Keratinocyte (primary cell): ENCODE results near the gene OSBPL10. TPM values are rescaled to one million over a fixed set of nuclear protein-coding genes. Genes with fewer than 3 reads are reported as not detected.

Source experiments
- DNase-seq: peaks from one replicate; pipeline ENCODE4 v3.0.0-alpha.2; 2011; ENCODE audit warnings: low read depth, missing footprints, low spot score
- FAIRE-seq: peaks from 2 replicates; lab custom pipeline; 2011; peaks lifted over from hg19 to GRCh38; lab: Jason Lieb, UNC
- H2AFZ ChIP-seq: 2 replicates; pipeline ENCODE4 v1.6.0; 2012; ENCODE audit warnings: low read length, control low read depth, inconsistent platforms; ENCODE audit not compliant: control insufficient read depth
- H3K27ac ChIP-seq: 2 replicates; pipeline ENCODE4 v1.5.1; 2011; ENCODE audit warnings: low read length; ENCODE audit not compliant: control insufficient read depth, insufficient read depth
- H3K27me3 ChIP-seq: 3 replicates; pipeline ENCODE4 v1.6.0; 2011; ENCODE audit warnings: low read length; ENCODE audit not compliant: control insufficient read depth, insufficient read depth; ENCODE audit errors: extremely low read depth
- H3K36me3 ChIP-seq, 2 experiments: 2 replicates in 1 of 2; 3 replicates in 1 of 2; pipeline ENCODE4 v1.5.1; 2011; ENCODE audit warnings: low read length in 2 of 2, mild to moderate bottlenecking in 1 of 2; ENCODE audit not compliant: control insufficient read depth in 2 of 2, insufficient read depth in 2 of 2; ENCODE audit errors: extremely low read depth in 1 of 2
- H3K4me1 ChIP-seq: 3 replicates; pipeline ENCODE4 v1.5.1; 2011; ENCODE audit warnings: low read length; ENCODE audit not compliant: control insufficient read depth, insufficient read depth; ENCODE audit errors: extremely low read depth
- H3K4me2 ChIP-seq: 3 replicates; pipeline ENCODE4 v1.6.0; 2011; ENCODE audit warnings: low read depth, low read length; ENCODE audit not compliant: control insufficient read depth, insufficient read depth; ENCODE audit errors: extremely low read depth
- H3K4me3 ChIP-seq, 3 experiments: fragments of 200-600 bp in 1 of 3; sonication (generic) in 1 of 3; 2 replicates in 2 of 3; 3 replicates in 1 of 3; pipeline ENCODE4 v1.5.1; 2011 to 2016; ENCODE audit warnings: low read length in 3 of 3, mild to moderate bottlenecking in 3 of 3, control low read depth in 2 of 3, inconsistent platforms in 1 of 3, low read depth in 1 of 3, mixed read lengths in 1 of 3, mixed run types in 1 of 3, moderate library complexity in 1 of 3; ENCODE audit not compliant: control insufficient read depth in 2 of 3, insufficient read depth in 2 of 3; ENCODE audit errors: extremely low read depth in 1 of 3
- H3K79me2 ChIP-seq: 2 replicates; pipeline ENCODE4 v1.6.0; 2012; ENCODE audit warnings: low read length; ENCODE audit not compliant: control insufficient read depth, insufficient read depth
- H3K9ac ChIP-seq: 3 replicates; pipeline ENCODE4 v1.6.0; 2011; ENCODE audit warnings: low read length; ENCODE audit not compliant: control insufficient read depth, insufficient read depth; ENCODE audit errors: extremely low read depth
- H3K9me1 ChIP-seq: 3 replicates; pipeline ENCODE4 v1.6.0; 2011; ENCODE audit warnings: low read length; ENCODE audit not compliant: control insufficient read depth, insufficient read depth; ENCODE audit errors: extremely low read depth
- H3K9me3 ChIP-seq: 2 replicates; pipeline ENCODE4 v1.5.1; 2012; ENCODE audit warnings: low read depth, low read length; ENCODE audit not compliant: control insufficient read depth
- H4K20me1 ChIP-seq: 3 replicates; pipeline ENCODE4 v1.6.0; 2011; ENCODE audit warnings: low read length; ENCODE audit not compliant: control insufficient read depth, insufficient read depth; ENCODE audit errors: extremely low read depth
- EZH2 ChIP-seq: IDR thresholded peaks from one replicate; pipeline ENCODE4 v1.6.1; 2012; ENCODE audit warnings: inconsistent platforms, mild to moderate bottlenecking, low read length, moderate library complexity
- dilution Hi-C: fragments of 300-500 bp; cut with MboI; formaldehyde crosslinking; loops from one replicate; pipeline ENCODE4 v1.7.0; 2020; ENCODE audit warnings: low sequenced_read_pairs; ENCODE audit not compliant: extremely low pct_ligation_motif_present
- polyA plus RNA-seq, 5 experiments: library from polyadenylated mRNA; depleted of rRNA in 3 of 5; stranded (reverse) in 3 of 5; stranded (forward) in 1 of 5; unstranded in 1 of 5; fragments of >200 nt; gene quantifications; 1 replicate in 1 of 5; 2 replicates in 3 of 5; 3 replicates in 1 of 5; pipeline versions ENCODE4 v1.2.1 to v1.2.3, GENCODE V29; 2011 to 2012; ENCODE audit warnings: missing spikeins in 2 of 5, low read depth in 1 of 5, low replicate concordance in 1 of 5
- TF ChIP-seq, protein P1 (sequence below), 3 experiments: IDR thresholded peaks in 1 of 3; conservative IDR thresholded peaks in 1 of 3; optimal IDR thresholded peaks in 1 of 3; 2 replicates in 2 of 3; 3 replicates in 1 of 3; pipeline versions ENCODE3 to v1.5.1; 2011; ENCODE audit warnings: low read length in 3 of 3, mild to moderate bottlenecking in 3 of 3, moderate library complexity in 2 of 3, control low read depth in 1 of 3, inconsistent platforms in 1 of 3; ENCODE audit not compliant: insufficient read depth in 2 of 3; ENCODE audit errors: extremely low read depth in 1 of 3

OSBPL10 gene
- polyA plus RNA-seq, 1 donor (not counting 4 experiments of a cell fraction or from before 2014, with no cell fraction given): 50.1 TPM

GRCh38 chr3:31922962-31923361, 58.1 kb downstream of the OSBPL10 start:
- no peak overlapping the region for H3K27ac ChIP-seq
- H3K79me2 ChIP-seq: peaks cover 100% of the 10 kb centered on the region
- H3K9ac ChIP-seq: no peak overlapping the region
- no peaks in the 10 kb centered on the region for H3K9me3 ChIP-seq
- H3K27me3 ChIP-seq: no peaks in the 10 kb centered on the region
- TF ChIP-seq, protein P1, sequence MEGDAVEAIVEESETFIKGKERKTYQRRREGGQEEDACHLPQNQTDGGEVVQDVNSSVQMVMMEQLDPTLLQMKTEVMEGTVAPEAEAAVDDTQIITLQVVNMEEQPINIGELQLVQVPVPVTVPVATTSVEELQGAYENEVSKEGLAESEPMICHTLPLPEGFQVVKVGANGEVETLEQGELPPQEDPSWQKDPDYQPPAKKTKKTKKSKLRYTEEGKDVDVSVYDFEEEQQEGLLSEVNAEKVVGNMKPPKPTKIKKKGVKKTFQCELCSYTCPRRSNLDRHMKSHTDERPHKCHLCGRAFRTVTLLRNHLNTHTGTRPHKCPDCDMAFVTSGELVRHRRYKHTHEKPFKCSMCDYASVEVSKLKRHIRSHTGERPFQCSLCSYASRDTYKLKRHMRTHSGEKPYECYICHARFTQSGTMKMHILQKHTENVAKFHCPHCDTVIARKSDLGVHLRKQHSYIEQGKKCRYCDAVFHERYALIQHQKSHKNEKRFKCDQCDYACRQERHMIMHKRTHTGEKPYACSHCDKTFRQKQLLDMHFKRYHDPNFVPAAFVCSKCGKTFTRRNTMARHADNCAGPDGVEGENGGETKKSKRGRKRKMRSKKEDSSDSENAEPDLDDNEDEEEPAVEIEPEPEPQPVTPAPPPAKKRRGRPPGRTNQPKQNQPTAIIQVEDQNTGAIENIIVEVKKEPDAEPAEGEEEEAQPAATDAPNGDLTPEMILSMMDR (optimal IDR thresholded peaks at IDR 0.05 in 1 of 3, IDR thresholded peaks at IDR 0.05 in 1 of 3, conservative IDR thresholded peaks at IDR 0.05 in 1 of 3; ENCODE audit: extremely low read depth in 1 of 3, insufficient read depth in 2 of 3, low read length in 3 of 3): no peak
- TF ChIP-seq EZH2: no peak
- no peak for DNase-seq
- H3K4me1 ChIP-seq: peaks cover 15% of the 10 kb centered on the region
- FAIRE-seq: no peak
- H4K20me1 ChIP-seq: peaks cover 4% of the 10 kb centered on the region
- dilution Hi-C loops: no loop called here
- no peak overlapping the region for H3K4me3 ChIP-seq
- peaks cover 1 to 9% of the 10 kb centered on the region in 2 experiments for H3K36me3 ChIP-seq
- H2AFZ ChIP-seq: no peak overlapping the region
- no peak overlapping the region for H3K4me2 ChIP-seq
- peaks cover 3% of the 10 kb centered on the region for H3K9me1 ChIP-seq

- dilution Hi-C loops: no loop called here
- DNase-seq: no peak
- no peak overlapping the region for H3K27ac ChIP-seq
- H3K4me2 ChIP-seq: no peak overlapping the region
- no peak for FAIRE-seq
- no peak overlapping the region for H2AFZ ChIP-seq
- peaks cover 1 to 9% of the 10 kb centered on the region in 2 experiments for H3K36me3 ChIP-seq
- peaks cover 98% of the 10 kb centered on the region for H3K79me2 ChIP-seq
- no peaks in the 10 kb centered on the region for H3K9me3 ChIP-seq
- H3K27me3 ChIP-seq: no peaks in the 10 kb centered on the region
- H3K4me3 ChIP-seq: no peak overlapping the region
- H3K9me1 ChIP-seq: peaks cover 3% of the 10 kb centered on the region
- H3K9ac ChIP-seq: no peak overlapping the region
- peaks cover 23% of the 10 kb centered on the region for H3K4me1 ChIP-seq
- TF ChIP-seq, protein P1 (optimal IDR thresholded peaks at IDR 0.05 in 1 of 3, IDR thresholded peaks at IDR 0.05 in 1 of 3, conservative IDR thresholded peaks at IDR 0.05 in 1 of 3; ENCODE audit: extremely low read depth in 1 of 3, insufficient read depth in 2 of 3, low read length in 3 of 3): no peak
- TF ChIP-seq EZH2: no peak
- H4K20me1 ChIP-seq: peaks cover 4% of the 10 kb centered on the region
Observed at GRCh38 chr3:31921837-31922236, 59.2 kb downstream of the OSBPL10 start.
